ENCODE results near the gene SLC7A5.

DNA sequence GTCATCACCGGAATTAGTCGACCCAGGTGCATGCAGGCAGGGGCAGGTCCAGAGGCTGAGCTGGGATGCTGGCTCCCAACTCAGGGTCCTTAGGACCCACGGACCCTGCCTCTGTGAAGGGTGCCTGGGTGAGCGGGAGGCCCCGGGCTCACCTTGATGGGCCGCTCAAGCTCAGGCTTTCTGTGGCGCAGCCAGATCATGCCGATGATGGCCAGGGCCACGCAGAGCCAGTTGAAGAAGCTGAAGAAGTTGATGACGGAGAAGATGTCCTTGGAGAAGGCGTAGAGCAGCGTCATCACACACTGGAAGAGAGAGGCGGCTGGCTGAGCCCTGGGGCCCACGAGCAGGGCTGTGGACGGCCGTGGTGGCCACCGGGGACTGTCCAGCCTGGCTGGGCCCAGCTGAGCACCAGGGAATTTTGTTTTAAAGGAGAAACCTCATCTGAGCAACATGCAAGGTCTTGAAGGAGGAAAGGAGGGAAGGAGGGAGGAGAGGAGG lies 32.9 kb downstream of the SLC7A5 start:
- no peak for TF ChIP-seq EZH2 (IDR thresholded peaks at IDR 0.05; ENCODE audit: insufficient read depth, poor library complexity, severe bottlenecking)
- no peak for TF ChIP-seq EZH2phosphoT487 (IDR thresholded peaks at IDR 0.05; ENCODE audit: insufficient read depth, low read depth)
